Purkinje cell (primary cell): ENCODE results near the gene KRTAP4-5. TPM values are rescaled to one million over a fixed set of nuclear protein-coding genes. Genes with fewer than 3 reads are reported as not detected.

Source experiments
- polyA plus RNA-seq: library from polyadenylated mRNA; unstranded; fragments of >200 nt; fragmentation: Nextera tagmentation; gene quantifications from 2 replicates; pipeline ENCODE4 v1.2.1, GENCODE V29; 2014

KRTAP4-5 gene
- polyA plus RNA-seq: not detected in 2 replicates

GRCh38 chr17:41149652-41149985, at the start of gene KRTAP4-5:
Gene KRTAP4-5 (minus strand): TSS chr17:41149825. CDS start chr17:41149767, 58 bp downstream.

GRCh38 chr17:41189837-41190318, 40.3 kb upstream of the KRTAP4-5 start, which contains the start of gene KRTAP9-1:
Gene KRTAP9-1 (plus strand): TSS chr17:41189887. CDS start chr17:41189887, 0 bp downstream.

GRCh38 chr17:41184480-41184961, 34.9 kb upstream of the KRTAP4-5 start, which contains the start of gene KRTAP4-1:
Gene KRTAP4-1 (minus strand): TSS chr17:41184911. CDS start chr17:41184854, 57 bp downstream.

GRCh38 chr17:41177727-41178271, 28.2 kb upstream of the KRTAP4-5 start, which contains the start of gene KRTAP4-2:
Gene KRTAP4-2 (minus strand): TSS chr17:41178221. CDS start chr17:41178164, 57 bp downstream.

GRCh38 chr17:41168121-41168520, 18.5 kb upstream of the KRTAP4-5 start, which contains the start of gene KRTAP4-3:
Gene KRTAP4-3 (minus strand): TSS chr17:41168221. CDS start chr17:41168172, 49 bp downstream.

GRCh38 chr17:41160648-41161047, 11.0 kb upstream of the KRTAP4-5 start, which contains the start of gene KRTAP4-4:
Gene KRTAP4-4 (minus strand): TSS chr17:41160748. CDS start chr17:41160691, 57 bp downstream.

GRCh38 chr17:41140360-41141131, 9.1 kb downstream of the KRTAP4-5 start, which contains the start of gene KRTAP4-6:
Gene KRTAP4-6 (minus strand): TSS chr17:41140544. CDS start chr17:41140487, 57 bp downstream.

GRCh38 chr17:41123991-41124371, 25.6 kb downstream of the KRTAP4-5 start, which contains the start of gene KRTAP4-12:
Gene KRTAP4-12 (minus strand): TSS chr17:41124182. CDS start chr17:41124122, 60 bp downstream.

GRCh38 chr17:41117846-41118386, 31.7 kb downstream of the KRTAP4-5 start, which contains the start of gene KRTAP4-11:
Gene KRTAP4-11 (minus strand): TSS chr17:41118373. CDS start chr17:41118315, 58 bp downstream.

GRCh38 chr17:41105347-41105746, 44.3 kb downstream of the KRTAP4-5 start, which contains the start of gene KRTAP4-9:
Gene KRTAP4-9 (plus strand): TSS chr17:41105389. CDS start chr17:41105389, 0 bp downstream.

GRCh38 chr17:41101586-41102259, 47.9 kb downstream of the KRTAP4-5 start, which contains the start of gene KRTAP4-16:
Gene KRTAP4-16 (minus strand): TSS chr17:41102209. CDS start chr17:41102209, 0 bp downstream.

Other genes with a start within 250 kb of the KRTAP4-5 start
- 0.60 TPM in 1 of 2 replicates, not detected in the other for gene KRT23, start 212.2 kb downstream of the KRTAP4-5 start, polyA plus RNA-seq
- gene KRT39, start 182.9 kb downstream of the KRTAP4-5 start, polyA plus RNA-seq: not detected in 2 replicates
- gene KRT40, start 165.5 kb downstream of the KRTAP4-5 start, polyA plus RNA-seq: not detected in 2 replicates
- gene KRTAP3-3, start 155.7 kb downstream of the KRTAP4-5 start, polyA plus RNA-seq: not detected in 2 replicates
- gene KRTAP3-2, start 149.9 kb downstream of the KRTAP4-5 start, polyA plus RNA-seq: not detected in 2 replicates
- gene KRTAP3-1, start 140.7 kb downstream of the KRTAP4-5 start, polyA plus RNA-seq: not detected in 2 replicates
- gene KRTAP1-5, start 122.6 kb downstream of the KRTAP4-5 start, polyA plus RNA-seq: not detected in 2 replicates
- gene KRTAP1-4, start 119.6 kb downstream of the KRTAP4-5 start, polyA plus RNA-seq: not detected in 2 replicates
- gene KRTAP1-3, start 115.0 kb downstream of the KRTAP4-5 start, polyA plus RNA-seq: not detected in 2 replicates
- gene KRTAP1-1, start 108.4 kb downstream of the KRTAP4-5 start, polyA plus RNA-seq: 0.28 TPM in 1 of 2 replicates, not detected in the other
- gene KRTAP2-1, start 102.5 kb downstream of the KRTAP4-5 start, polyA plus RNA-seq: not detected in 2 replicates
- not detected in 2 replicates for gene KRTAP2-2, start 94.6 kb downstream of the KRTAP4-5 start, polyA plus RNA-seq
- gene KRTAP2-3, start 89.7 kb downstream of the KRTAP4-5 start, polyA plus RNA-seq: not detected in 2 replicates
- gene KRTAP2-4, start 83.9 kb downstream of the KRTAP4-5 start, polyA plus RNA-seq: not detected in 2 replicates
- not detected in 2 replicates for gene KRTAP4-7, start 65.7 kb downstream of the KRTAP4-5 start, polyA plus RNA-seq
- gene KRTAP4-8, start 51.7 kb downstream of the KRTAP4-5 start, polyA plus RNA-seq: not detected in 2 replicates
- not detected in 2 replicates for gene KRTAP4-16, start 47.6 kb downstream of the KRTAP4-5 start, polyA plus RNA-seq
- gene KRTAP4-9, start 44.4 kb downstream of the KRTAP4-5 start, polyA plus RNA-seq: not detected in 2 replicates
- gene KRTAP4-11, start 31.5 kb downstream of the KRTAP4-5 start, polyA plus RNA-seq: not detected in 2 replicates
- not detected in 2 replicates for gene KRTAP4-12, start 25.6 kb downstream of the KRTAP4-5 start, polyA plus RNA-seq
- not detected in 2 replicates for gene KRTAP4-6, start 9.3 kb downstream of the KRTAP4-5 start, polyA plus RNA-seq
- gene KRTAP4-4, start 10.9 kb upstream of the KRTAP4-5 start, polyA plus RNA-seq: not detected in 2 replicates
- gene KRTAP4-3, start 18.4 kb upstream of the KRTAP4-5 start, polyA plus RNA-seq: not detected in 2 replicates
- not detected in 2 replicates for gene KRTAP4-2, start 28.4 kb upstream of the KRTAP4-5 start, polyA plus RNA-seq
- not detected in 2 replicates for gene KRTAP4-1, start 35.1 kb upstream of the KRTAP4-5 start, polyA plus RNA-seq
- not detected in 2 replicates for gene KRTAP9-1, start 40.1 kb upstream of the KRTAP4-5 start, polyA plus RNA-seq
- not detected in 2 replicates for gene KRTAP9-2, start 76.8 kb upstream of the KRTAP4-5 start, polyA plus RNA-seq
- not detected in 2 replicates for gene KRTAP9-3, start 82.6 kb upstream of the KRTAP4-5 start, polyA plus RNA-seq
- not detected in 2 replicates for gene KRTAP9-8, start 88.2 kb upstream of the KRTAP4-5 start, polyA plus RNA-seq
- gene KRTAP9-4, start 99.9 kb upstream of the KRTAP4-5 start, polyA plus RNA-seq: not detected in 2 replicates
- gene KRTAP9-9, start 105.6 kb upstream of the KRTAP4-5 start, polyA plus RNA-seq: not detected in 2 replicates
- gene KRTAP9-6, start 115.6 kb upstream of the KRTAP4-5 start, polyA plus RNA-seq: not detected in 2 replicates
- not detected in 2 replicates for gene KRTAP9-7, start 125.9 kb upstream of the KRTAP4-5 start, polyA plus RNA-seq
- gene KRTAP29-1, start 153.0 kb upstream of the KRTAP4-5 start, polyA plus RNA-seq: not detected in 2 replicates
- not detected in 2 replicates for gene KRTAP16-1, start 159.5 kb upstream of the KRTAP4-5 start, polyA plus RNA-seq
- not detected in 2 replicates for gene KRTAP17-1, start 165.9 kb upstream of the KRTAP4-5 start, polyA plus RNA-seq
- not detected in 2 replicates for gene KRT33A, start 201.0 kb upstream of the KRTAP4-5 start, polyA plus RNA-seq
- not detected in 2 replicates for gene KRT33B, start 220.0 kb upstream of the KRTAP4-5 start, polyA plus RNA-seq
- gene KRT34, start 232.5 kb upstream of the KRTAP4-5 start, polyA plus RNA-seq: not detected in 2 replicates
- gene KRT31, start 247.8 kb upstream of the KRTAP4-5 start, polyA plus RNA-seq: 2.2 TPM in 1 of 2 replicates, not detected in the other